DMS 273 (cell line): ENCODE data around the gene ZKSCAN8.

Experiments
- DNase-seq: peaks from one replicate; lab custom pipeline; 2025; ENCODE audit not compliant: unreplicated experiment; lab: John Stamatoyannopoulos, UW

The ZKSCAN8 gene

GRCh38 chr6:28139860-28140543 lies 1.7 kb upstream of the ZKSCAN8 start:
- DNase-seq: no peak

GRCh38 chr6:28140616-28141015 lies 1.1 kb upstream of the ZKSCAN8 start:
- no peak for DNase-seq

- peak; percentile 7 for DNase-seq
These were observed 763 bp downstream of the ZKSCAN8 start for GRCh38 chr6:28142446-28142845.

GRCh38 chr6:28145231-28145630 lies 3.5 kb downstream of the ZKSCAN8 start:
- DNase-seq: no peak

GRCh38 chr6:28152531-28152930 lies 10.8 kb downstream of the ZKSCAN8 start:
- DNase-seq: no peak

GRCh38 chr6:28153546-28153945 lies 11.9 kb downstream of the ZKSCAN8 start:
- DNase-seq: no peak

GRCh38 chr6:28154357-28154756 lies 12.7 kb downstream of the ZKSCAN8 start:
- no peak for DNase-seq

- no peak for DNase-seq
These were observed 16.6 kb downstream of the ZKSCAN8 start for GRCh38 chr6:28158318-28158717.

GRCh38 chr6:28159029-28159607 lies 17.4 kb downstream of the ZKSCAN8 start:
- DNase-seq: no peak

- DNase-seq: no peak
These were observed 18.6 kb downstream of the ZKSCAN8 start for GRCh38 chr6:28160233-28160632.

GRCh38 chr6:28161410-28162079 lies 19.9 kb downstream of the ZKSCAN8 start:
- DNase-seq: peak; percentile 85

GRCh38 chr6:28165563-28165962 lies 23.9 kb downstream of the ZKSCAN8 start:
- DNase-seq: no peak

- DNase-seq: no peak
These were observed 25.4 kb downstream of the ZKSCAN8 start for GRCh38 chr6:28167068-28167467.

GRCh38 chr6:28167926-28168325 lies 26.2 kb downstream of the ZKSCAN8 start:
- DNase-seq: no peak

- no peak for DNase-seq
These were observed 29.6 kb downstream of the ZKSCAN8 start for GRCh38 chr6:28171271-28171670.

- no peak for DNase-seq
These were observed 30.3 kb downstream of the ZKSCAN8 start for GRCh38 chr6:28172006-28172405.

- DNase-seq: no peak
These were observed 34.7 kb downstream of the ZKSCAN8 start for GRCh38 chr6:28176373-28176772.

- no peak for DNase-seq
These were observed 40.6 kb downstream of the ZKSCAN8 start for GRCh38 chr6:28182255-28182654.

GRCh38 chr6:28188111-28188979 lies 46.7 kb downstream of the ZKSCAN8 start:
- no peak for DNase-seq

GRCh38 chr6:28200020-28200419 lies 58.3 kb downstream of the ZKSCAN8 start:
- no peak for DNase-seq

GRCh38 chr6:28203201-28203600 lies 61.5 kb downstream of the ZKSCAN8 start:
- DNase-seq: peak; percentile 14
